ENCODE results near the gene VPS25.

Gene VPS25

DNA sequence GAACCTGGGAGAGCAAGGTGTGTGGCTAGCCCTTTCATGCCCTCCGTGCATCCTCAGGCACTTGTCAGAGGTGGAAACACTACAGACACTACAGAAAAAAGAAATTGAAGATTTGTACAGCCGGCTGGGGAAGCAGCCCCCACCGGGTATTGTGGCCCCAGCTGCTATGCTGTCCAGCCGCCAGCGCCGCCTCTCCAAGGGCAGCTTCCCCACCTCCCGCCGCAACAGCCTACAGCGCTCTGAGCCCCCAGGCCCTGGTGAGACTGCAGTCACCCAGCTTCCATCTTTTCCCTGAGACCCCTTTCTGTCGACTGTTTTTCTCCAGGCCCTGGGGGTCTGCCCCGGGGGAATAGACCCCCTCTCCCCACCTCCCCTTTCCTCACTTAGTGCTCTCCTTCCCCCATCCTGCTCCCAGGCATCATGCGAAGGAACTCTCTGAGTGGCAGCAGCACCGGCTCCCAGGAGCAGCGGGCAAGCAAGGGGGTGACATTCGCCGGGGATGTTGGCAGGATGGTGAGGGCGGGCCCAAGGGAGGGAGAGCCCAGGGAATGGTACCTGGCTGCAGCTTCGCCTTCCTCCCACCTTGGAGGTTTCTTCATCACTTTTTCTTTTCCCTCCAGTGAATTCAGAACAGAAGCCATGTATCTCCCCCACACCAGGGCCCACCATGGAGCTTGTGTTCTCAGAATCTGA lies 23.0 kb downstream of the VPS25 start:
- DNase-seq = no peak

DNA sequence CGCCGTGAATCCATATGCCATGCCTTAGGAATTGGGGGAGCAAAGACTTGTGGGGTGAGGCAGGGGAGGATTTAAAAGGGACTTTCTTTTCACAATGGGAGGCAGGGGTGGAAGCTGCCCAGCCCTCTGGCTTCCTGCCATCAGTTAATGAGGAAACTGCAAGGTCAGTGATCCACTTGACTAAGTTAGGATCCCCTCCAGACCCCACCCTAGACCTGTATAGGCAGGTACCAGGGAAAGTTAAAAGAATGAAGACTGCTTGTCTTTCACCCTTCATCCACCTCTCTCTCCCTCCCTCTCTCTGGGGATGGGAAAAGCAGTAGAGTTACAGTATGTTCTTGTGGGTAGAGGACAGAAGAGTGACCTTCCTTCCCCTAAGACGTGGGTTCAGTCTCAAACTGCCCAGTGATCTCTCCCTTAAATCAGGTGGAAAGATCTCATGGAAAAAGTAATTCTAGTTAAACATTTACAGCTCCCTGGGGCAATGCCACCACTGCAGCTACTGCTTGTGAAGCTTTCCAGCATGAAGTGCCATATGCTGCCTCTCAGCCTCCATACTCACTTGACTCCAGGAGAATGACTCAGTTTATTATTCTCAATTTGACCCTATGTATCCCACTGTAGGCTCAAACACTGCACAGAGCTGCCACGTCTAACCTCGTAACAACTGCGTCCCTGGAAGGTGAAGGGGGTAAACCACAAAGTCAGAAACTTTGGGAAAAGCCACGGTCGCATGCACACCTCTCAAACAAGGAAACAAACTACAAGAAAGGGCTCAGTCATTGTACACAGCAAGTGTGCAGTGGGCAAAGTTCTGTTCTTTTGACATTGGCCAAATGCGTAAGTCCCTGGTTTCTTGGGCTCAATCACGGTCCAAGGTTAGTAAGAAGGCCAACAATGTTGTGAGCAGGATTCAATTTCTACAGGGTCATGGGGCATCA lies 24.1 kb downstream of the VPS25 start:
- DNase-seq = peak; percentile 26

DNA sequence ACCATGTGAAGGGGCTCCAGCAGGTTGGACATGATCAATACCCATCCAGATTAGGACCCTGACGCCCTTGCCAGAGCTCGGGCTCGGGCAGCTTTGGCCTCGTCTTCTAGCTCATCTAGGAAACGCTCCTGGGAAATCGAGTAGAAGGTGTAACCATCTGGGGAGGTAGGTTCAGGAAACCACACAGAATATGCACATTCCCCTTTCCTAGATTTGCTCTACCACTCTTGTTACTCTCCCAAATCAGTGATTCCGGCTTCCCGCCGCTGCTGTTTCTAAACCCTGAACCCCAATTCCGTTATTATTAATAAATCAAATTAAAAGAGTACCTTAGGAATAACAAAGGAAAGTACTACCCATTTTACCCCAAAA lies 24.7 kb downstream of the VPS25 start:
- DNase-seq = no peak

DNA sequence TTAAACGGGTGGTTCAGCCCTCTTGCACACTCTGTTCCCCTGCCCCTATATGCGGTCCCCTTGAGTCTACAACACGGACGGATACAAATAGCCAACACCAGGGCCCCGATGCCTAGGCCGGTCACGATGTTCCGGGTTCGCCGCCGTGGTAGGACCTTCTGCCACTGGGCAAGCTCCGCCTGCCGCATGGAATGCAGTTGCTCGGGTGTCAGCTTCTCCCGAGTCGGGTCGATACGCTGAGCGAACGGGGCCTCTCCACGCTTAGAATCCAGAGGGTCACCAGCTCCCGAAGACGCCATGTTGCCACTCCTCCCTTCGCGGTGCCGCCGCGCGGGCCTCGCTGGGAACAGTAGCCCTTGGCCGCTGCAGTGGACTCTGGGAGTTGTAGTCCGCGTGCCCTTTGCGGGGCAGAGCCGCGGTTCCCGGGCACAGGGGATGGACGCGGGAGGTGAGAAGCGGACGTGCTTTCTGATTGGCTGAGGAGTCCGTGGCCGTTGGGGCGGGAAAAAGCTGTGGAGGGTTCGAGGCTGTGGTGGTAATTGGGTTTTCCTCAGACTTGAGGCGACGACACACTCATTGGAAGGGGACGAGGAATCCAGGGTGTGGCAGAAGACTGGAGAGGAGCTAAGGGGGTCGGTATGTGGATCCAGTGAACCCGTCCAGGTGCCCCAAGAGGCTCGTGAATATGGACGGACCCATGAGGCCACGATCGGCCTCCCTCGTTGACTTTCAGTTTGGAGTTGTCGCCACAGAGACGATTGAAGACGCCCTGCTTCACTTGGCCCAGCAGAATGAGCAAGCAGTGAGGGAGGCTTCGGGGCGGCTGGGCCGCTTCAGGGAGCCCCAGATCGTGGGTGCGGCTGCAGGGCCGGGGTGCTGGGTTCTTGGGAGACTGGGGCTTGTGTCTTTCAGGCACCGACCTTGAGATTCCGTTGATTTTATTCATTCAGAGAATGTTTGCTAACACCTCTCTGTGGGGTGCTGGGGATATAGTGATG lies 25.4 kb downstream of the VPS25 start, which contains the start of the genes CNTD1 and COA3:
Gene CNTD1, plus strand, starts transcription at position 479 of the 998 bp plus-strand sequence. Its CDS starts 207 bp downstream, at position 686.
Gene COA3, minus strand, starts transcription at position 322 of the 998 bp plus-strand sequence. Its CDS starts 23 bp downstream, at position 299.
- peak; percentile 83 for DNase-seq

DNA sequence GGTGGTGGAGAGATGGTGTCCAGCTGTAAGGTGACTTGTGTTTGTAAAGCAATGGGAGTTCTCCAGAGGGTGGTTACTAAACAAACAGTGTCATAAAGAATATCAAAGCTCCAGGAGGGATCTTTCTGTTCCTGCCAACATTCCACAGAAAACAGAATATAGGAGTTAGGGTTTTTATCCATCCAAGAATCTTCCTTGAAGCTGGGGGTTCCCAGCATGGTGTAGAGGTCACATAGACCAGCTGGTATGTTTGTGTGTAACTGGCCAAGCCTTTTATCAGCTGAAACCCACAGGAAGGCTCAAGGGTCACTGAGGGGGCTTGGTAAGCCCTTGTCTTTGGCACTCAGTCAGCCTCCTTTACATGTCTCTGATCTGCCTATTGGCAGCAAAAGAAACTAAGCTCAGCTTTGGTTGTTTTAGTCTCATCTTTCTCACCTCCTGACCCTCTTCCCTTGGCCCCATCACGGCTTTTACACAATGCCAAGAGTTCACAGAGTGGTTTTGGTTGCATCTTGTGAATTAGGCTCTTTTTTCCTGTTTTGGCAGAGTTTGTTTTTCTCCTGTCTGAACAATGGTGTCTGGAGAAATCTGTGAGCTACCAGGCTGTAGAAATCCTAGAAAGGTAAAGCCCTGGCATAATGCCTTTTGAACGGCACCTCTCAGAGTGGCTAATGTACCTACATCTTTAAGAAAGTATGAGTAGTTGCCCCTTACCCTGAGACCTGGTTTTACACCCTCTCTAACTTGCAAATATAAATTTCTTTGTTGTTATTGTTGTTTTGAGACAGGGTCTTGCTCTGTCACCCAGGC lies 30.0 kb downstream of the VPS25 start:
- no peak for DNase-seq

DNA sequence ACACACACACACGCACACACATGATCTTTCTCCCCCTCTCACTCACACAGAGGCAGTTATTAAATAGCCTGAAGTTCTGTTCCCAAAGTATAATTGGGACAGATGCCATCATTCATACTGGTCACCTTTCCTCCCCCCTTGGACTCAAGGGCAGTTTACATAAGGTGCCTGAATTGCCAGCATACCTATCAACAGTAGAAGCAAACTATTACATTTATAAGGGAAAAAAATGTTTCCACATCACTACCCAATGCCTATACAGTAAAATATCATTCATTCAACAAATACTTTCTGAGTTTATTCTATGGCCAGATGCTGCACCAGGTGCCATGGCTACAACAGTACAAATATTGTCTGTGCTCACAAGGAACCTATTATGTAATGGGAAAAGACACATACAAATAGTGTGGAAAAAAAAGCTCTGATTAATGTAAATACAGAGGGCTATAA lies 31.7 kb downstream of the VPS25 start:
- no peak for DNase-seq

DNA sequence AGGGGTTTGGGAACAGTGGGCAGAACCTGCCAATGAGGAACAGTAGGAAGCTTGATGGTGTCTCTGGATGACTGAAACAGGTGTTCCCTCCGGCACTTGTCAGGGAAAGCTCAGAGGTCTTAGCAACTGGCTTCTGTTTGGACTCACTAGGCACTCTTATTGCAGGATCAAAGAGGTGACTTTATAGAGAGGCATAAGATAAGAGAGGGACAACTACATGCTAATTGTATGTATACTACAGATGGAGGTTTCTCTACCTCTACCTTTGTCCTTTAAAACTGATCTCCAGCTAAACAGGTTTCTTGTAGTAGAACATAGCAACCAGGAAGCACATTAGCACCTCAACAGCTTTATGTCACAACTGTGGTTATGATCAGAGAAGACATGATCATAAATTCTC lies 33.0 kb downstream of the VPS25 start:
- no peak for DNase-seq

DNA sequence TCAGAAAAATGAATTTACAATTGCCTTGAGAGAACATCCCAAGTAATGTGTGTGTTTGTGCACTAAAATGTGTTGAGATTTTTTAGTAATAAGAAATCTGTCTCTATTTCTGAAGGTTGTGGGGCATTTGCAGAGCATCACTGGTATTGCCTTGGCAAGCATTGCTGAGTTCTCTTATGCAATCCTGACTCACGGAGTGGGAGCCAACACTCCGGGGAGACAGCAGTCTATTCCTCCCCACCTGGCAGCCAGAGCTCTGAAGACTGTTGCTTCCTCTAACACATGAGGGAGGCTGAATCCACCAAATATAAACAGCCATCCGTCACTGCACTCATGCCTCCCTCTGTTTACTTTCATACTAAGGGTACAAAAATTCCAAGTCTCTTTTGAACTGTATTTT lies 36.0 kb downstream of the VPS25 start:
- no peak for DNase-seq

DNA sequence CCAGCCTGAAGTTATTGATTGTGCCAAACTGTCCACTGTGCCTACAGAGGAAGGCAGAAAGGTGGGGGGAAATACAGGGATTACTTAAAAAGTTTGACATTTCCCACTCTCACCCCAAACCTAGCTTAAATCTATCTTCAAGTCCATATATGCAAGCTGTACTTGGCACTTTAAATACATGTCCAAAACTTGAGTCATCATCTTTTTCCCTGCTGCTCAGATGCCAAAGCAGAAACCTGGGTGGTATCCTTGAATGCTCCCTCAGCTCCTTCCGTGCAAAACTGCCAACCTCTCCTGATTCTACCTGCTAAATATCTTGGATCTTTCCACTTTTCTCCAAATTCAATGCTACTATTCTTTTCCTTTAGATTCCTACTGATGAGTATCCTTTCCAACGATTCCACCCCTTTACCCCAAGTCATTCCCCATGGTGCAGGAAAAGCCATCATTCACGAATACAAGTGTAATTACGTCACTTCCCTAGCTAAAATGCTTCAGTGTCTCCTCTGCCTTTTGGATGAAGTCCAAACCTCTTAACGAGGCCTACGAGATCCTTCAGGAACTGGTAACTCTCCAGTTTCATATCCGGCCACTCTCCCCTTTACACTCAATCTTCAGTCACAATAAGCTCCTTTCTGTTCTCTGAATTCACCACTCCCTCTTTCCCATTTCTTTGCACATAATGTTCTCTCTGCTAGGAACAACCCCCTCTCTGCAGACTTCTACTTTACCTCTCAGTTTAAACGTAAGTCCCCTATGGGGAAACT lies 41.6 kb downstream of the VPS25 start:
- DNase-seq = no peak

DNA sequence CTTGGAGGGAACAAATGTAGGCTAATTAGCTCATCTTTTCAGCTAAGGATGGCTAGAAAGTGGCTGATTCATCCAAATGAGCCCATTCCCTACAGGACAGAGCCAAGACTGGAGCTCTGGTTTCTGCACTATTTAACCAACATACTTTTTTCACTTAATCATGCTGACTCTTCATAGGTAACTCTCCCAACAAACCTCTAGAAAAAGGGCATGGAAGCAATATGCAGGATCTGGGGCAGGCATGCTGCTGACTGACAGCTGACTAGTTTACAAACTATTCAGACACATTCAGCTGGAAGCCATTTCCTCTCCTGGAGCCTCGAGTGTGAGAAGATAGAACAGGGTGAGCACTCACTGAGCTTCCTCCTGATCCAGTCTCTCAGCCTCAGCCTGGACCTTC lies 44.6 kb downstream of the VPS25 start:
- no peak for DNase-seq

DNA sequence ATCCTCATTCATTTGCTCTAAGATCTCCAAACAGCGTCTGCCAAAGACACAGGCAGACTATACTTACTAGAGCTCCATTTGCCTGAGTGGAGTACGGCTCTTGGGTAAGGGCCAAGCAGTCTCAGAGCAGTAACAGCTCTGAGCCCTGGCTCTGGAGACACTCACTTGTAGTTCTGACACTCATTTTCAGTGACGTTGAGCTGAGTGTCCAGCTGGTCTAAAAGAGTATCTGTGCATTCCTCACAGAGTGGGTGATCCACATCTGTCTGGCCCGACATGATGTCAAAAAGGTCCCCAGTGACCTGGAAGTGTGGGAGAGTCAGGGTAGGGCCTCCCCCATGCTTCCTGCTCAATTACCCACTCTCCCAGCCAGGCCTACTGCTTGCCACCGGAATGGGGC lies 45.1 kb downstream of the VPS25 start:
- DNase-seq = no peak

DNA sequence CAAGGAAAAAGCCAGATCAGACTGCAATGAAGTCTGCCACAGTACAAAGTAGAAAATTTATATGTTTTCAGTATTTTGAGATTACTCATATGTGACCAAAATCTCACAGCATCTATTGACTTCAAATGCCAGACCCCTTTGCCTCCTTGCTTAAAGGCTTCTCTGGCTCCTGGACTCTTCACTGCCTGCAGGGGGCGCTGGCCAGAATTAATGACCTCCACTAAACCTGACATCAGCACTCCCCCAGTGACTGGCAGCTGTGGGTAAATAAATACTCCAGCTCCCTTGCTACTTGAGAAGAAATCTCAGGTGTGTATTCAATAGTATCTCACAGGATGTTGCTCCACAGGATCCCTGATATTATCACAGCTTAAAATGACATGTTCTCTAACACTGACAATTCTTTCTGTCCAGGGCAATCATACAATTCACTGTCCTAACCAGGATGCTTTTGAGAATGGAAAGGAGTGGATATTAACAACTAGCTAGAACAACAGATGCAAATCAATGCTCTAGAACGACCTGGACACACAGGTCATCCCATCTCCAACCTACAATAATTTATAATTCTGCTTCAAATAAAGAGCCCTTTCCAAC lies 46.8 kb downstream of the VPS25 start:
- peak; percentile 39 for DNase-seq

DNA sequence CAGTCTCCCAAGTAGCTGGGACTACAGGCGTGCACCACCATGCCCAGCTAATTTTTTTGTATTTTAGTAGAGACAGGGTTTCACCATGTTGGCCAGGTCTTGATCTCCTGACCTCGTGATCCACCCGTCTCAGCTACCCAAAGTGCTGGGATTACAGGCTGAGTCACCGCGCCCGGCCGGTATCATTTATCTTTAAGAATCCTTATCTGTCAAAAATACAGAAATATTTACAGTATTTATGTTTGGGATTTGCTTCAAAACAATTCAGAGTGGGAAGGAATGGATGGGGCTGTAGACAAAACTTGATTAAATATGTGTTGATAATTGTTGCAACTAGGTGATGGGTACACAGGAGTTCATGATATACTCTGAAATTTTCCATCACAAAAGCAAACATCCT lies 47.9 kb downstream of the VPS25 start:
- no peak for DNase-seq

DNA sequence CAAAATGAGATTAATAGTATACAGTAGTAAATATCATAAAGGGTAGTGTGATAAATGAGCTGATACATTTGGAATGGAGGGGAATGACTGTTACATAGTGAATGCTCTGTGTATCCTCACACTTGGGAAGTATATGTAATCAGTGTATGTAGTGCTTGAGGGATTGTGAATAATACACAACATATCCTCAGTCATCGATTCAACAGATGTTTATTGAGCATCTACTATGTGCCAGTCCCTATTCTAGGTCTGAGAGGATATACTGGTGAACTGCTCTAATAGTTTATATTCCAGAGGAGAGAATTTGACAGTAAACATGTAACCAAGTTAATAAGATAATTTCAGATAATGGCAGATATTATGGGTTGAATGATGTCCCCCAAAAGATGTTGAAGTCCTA lies 54.2 kb downstream of the VPS25 start:
- DNase-seq = no peak
